Erythroblast (primary cell): ENCODE data around the gene C1QTNF8.

ENCODE experiments used
- GATA1 ChIP-seq: IDR thresholded peaks from 2 replicates; pipeline ENCODE4 v1.6.1; 2011; ENCODE audit warnings: low read depth, mild to moderate bottlenecking, control low read depth, low read length, moderate library complexity
- POLR2A ChIP-seq: IDR thresholded peaks from 2 replicates; pipeline ENCODE4 v1.6.1; 2011; ENCODE audit warnings: mild to moderate bottlenecking, low read length

DNA sequence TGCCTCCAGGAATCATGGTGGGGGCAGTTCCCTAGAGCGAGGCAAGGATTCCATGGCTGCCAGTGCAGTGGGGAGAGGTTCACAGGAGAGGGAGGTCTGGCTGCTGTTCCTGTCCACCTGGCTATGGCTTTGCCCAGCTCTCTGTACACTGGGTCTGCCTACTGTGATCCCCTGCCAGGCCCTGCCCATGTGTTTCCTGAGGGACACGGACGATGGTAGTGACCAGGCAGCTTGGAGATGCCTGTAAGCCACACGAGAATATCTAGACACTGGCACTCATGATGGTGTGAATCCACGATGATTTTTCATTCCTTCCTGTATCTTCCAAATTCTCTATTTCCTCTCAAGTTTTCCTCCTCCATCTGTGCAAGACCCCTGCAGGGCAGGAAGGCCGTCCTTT is 11.1 kb downstream of the C1QTNF8 start:
- no peak for TF ChIP-seq POLR2A
- TF ChIP-seq GATA1, result no peak
